KBM-7 (cell line): ENCODE data around the gene EPHA2.
"Not testable (repeated sequence)": the region's sequence is repeated elsewhere in the genome, so short reads cannot be mapped to it uniquely, and the experiment has no call there.

Experiments
- DNase-seq: peaks from one replicate; pipeline ENCODE4 v3.0.0-alpha.2; 2015
- in situ Hi-C: fragments of 300-500 bp; cut with MboI; formaldehyde crosslinking; loops from 2 replicates; pipeline ENCODE4 v1.14.3; 2020; ENCODE audit warnings: low sequenced_read_pairs, low pct_unique_long_range_greater_than_20kb, mixed read lengths

Gene EPHA2

DNA sequence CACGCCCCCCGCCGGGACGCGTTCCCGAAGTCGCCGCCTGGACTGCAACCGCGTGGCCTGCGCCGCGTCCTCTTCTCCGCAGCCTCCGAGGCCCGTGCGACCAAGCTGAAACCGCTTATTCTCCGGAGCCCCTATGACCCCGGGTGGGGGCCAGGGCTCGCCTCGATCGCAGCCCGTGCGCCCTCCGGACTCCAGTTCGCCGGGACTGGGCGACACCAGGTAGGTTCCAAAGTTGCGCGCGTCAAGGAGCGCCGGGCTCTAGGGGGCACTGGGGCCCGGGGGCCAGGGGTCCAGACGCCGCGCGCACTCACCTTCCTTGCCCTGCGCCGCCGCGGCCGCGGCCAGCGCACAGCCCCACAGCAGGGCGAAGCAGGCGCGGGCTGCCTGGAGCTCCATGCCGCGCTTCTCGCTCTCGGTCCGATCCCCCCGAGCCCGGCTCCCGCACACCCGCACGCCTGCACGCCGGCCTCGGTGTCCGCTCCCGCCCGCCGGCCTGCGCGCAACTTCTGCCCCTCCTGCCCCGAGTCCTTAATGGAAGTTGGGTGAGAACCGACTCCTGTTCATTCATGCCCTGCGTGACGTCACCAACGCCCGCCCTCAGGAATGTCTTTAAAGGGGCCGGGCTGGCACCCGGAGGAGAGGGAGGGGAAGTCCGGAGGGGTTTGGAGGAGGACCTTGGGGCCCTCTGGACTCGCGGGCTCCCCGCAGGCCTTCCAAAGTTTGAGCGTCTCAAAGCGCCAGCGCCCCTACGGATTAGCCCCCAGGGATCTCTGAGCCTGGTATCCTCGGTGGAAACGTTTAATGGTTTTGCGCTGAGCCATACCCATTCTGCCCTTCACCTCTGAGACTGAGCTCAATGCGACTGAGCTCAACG lies at the start of gene EPHA2:
EPHA2 (minus strand) TSS at position 533 of the 874 bp plus-strand sequence; CDS start at position 396, 137 bp downstream.
- in situ Hi-C loops = no loop called here
- peak; percentile 59 for DNase-seq

DNA sequence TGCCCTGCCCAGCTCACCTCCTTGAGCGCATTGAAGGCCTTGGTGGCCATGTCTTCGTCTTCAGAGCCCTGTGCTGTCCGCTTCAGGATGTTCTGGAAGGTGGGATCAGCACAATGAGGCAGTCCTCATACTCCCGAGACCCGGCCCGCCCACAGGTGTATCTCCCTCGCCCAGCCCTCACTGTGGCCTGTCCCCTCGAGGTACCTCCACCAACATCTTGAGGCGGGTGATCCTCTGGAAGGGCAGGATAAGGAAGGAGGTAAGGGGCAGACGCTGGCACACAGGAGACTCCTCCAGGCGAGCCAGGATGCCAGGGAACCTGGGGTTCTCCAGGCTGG lies 49.4 kb upstream of the EPHA2 start:
- in situ Hi-C loops = no loop called here
- no peak for DNase-seq

DNA sequence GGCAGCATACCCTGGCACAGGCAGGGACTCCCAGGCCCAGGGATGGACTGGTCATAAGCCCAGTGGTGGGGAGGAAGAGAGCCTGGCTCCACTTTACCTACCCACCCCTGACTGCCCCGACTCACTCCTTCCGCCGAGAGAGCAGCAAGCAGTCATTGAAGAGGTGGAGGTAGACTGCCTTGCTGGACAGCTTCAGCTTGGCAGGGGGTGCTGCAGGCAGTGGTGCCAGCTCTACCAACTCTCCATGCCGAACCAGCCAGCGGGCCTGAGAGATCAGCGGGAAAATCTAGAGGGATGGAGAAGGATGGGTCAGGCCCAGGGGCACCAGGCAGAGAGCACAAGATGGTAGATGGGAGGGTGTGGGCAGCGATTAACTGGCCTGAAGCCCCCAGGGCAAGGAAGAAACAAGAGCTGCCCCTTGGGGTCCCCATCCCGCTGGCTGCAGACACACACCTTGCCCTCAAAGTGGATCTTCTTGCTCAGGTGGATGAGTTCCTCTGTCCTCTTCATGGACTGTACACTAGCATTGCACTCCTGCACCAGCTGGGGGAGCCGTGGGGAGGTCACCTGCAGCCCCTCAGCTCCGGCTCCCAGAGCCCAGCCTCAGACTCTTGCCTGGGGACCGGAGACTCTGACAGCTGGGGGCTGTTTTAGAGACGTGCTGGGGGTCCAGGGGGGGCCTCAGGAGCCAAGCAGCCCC lies 48.9 kb upstream of the EPHA2 start:
- in situ Hi-C loops = no loop called here
- peak; percentile 38 for DNase-seq

DNA sequence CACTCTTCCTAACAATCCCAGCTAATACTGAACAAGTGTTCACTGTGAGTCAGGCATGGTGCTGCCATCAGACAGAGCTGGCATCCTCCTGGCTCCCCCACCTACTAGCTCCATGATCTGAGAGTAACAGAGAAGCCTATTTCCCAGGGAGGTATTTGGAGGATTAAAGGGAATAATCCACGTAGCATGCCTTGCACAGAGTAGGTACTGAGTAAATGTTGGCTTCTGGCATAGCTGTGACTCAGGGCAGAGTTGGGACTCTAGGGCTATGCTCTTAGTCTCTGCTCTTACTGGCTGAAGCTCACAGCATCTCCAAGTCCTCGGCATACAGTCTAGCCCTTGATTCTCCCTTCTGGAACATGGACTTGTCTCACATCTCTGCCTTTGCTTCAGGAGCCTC lies 48.3 kb upstream of the EPHA2 start:
- DNase-seq = no peak
- in situ Hi-C loops = no loop called here

DNA sequence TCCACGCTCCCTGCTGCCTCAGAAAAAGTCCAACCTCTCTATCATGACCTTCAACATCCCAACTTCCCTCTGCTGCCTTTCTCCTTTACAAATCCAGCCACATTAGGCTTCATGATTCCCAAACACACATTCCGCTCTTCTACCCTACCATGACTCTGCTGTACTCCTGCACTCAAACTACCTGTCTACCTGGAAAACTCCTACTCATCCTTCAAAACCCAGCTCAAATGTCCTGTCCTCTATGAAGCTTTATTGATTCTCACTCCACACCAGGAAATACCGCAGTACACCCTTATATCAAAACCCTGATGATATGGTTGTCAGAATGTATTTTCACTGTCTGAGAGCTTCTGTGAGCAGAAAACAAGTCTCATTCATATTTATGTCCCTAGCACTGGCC lies 47.7 kb upstream of the EPHA2 start:
- in situ Hi-C loops = no loop called here
- no peak for DNase-seq

DNA sequence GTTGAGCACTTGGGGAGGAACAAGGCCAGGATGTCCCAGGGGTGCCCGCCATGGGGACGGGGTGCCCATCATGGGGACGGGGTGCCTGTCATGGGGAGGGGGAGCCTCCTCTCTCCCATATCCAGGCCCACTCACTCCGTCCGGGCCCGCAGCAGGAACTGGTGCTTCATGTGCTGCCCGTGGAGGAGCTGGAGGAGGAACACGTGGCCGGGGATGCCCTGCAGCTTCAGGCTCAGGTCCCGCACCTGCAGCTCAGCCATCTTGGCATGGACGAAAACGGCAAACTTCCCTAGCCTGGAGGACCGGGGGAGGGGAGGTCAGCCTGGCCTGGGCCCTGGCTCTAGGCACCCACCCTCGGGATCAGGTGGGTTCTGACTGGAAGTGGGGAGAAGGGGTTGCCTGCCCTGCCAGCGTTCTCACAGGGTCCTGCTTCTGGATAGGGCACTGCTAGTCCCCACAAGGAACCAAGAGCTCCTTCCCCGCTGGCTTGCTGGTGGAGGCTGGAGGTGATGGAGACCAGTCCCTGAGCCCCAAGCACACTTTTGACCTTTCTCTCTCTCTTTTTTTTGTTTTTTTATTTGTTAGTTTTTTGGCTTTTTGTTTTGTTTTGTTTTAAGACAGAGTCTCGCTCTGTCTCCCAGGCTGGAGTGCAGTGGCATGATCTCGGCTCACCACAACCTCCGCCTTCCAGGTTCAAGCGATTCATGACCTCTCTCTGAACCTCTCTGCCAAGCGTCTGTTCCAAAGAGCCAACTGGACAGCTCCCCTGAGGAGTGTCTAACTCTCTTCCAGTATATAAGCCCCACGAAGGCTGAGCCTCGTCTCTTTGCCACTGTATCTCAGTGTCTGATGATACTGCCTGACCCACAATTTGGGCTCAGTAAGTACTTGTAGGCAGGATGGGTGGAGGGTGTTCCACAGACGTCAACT lies 46.7 kb upstream of the EPHA2 start:
- in situ Hi-C loops = no loop called here
- no peak for DNase-seq

DNA sequence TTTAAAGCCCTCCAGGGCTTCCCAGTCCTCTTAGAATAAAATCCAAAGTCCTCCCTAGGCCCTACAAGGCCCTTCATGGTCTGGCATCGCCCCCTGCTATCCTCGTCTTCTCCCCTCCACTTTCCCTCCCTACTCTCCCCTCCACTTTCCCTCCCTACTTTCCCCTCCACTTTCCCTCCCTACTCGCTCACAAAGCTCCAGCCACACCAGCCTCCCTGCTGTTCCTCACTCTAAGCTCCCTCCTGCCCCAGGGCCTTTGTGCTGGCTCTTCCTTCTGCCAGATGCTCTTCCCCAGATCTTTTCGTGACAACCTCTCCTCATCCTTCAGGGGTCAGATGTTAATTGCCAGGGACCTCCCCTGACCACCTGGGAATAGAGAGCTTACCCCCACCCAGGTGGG lies 43.8 kb upstream of the EPHA2 start:
- in situ Hi-C loops = no loop called here
- DNase-seq = no peak

DNA sequence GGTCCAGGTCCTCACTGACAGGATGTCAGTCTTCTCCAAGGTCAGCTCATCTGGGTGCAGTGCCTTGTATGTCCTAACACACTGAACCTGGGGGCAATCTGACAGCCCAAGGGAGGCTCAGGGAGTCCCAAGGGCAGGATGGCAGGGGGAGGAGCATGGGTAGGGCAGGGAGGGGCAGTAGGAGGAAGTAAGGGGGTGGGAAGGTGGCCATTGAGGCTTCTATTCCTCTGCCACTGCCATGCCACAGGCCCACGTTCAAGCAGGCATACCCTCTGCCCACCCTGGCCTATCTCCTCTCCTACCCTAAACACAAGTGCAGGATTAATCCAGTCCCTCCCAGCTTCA lies 43.3 kb upstream of the EPHA2 start:
- in situ Hi-C loops = no loop called here
- no peak for DNase-seq

DNA sequence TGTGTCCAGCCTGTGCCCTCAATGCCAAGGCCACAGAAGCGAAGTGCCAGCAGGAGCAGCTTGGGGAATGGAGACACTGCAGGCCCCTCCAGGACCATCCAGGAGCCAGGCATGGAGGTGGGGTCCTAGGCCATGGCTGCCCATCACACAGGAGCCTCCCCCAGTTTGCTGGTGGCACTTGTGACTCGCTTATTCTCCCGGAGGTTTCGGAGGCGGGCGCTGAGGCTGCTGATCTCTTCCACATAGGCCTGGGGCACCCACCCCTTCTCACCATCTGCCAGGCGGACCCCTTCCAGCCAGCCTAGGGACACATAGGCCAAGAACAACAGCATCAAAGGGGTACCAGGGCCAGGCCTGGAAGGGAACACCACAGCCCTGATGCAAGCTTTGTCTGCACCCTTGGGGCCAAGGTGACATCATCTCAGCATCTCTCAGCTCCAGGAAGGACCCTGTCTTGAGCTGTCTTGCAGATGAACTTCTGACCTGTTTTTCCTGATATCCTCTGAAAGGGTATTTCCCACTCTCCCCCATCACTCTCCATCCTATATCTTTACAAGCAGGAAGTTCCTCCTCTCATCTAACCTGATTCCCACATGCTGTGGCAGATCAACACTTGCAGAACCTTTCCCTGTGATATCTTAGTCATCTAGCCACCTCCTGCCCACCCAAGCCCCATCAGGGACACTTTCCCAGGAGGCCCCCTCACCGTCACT lies 42.7 kb upstream of the EPHA2 start:
- DNase-seq = no peak
- in situ Hi-C loops = no loop called here

DNA sequence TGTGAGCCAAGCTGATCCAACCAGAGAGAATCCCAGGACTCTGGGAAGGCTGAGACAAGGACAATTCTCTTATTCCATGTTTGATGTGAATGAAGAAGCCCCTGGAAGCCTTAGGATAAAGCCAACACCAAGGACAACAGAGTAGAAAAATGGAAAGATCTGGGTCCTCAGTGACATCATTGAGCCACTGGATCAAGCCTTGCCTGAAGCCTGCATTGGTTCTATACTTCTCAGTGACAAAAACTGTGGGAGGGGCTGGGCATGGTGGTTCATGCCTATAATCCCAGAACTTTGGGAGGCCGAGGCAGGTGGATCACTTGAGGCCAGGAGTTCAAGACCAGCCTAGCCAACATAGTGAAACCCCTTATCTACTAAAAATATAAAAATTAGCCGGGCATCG lies 41.0 kb upstream of the EPHA2 start:
- no peak for DNase-seq
- in situ Hi-C loops = no loop called here

DNA sequence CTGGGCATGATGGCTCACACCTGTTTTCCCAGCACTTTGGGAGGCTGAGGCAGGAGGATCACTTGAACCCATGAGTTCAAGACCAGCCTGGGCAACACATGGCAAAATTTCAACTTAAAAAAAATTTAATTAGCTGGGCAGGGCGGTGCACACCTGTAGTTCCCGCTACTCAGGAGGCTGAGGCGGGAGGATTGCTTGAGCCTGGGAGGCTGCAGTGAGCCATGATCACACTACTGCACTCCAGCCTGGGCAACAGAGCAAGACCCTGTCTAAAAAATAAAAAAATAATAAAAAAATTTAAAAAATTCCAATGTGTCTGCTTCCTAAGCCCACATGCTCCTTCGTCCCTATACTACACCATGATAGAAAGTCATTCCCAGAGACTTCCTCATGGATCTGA lies 40.3 kb upstream of the EPHA2 start:
- in situ Hi-C loops, DNase-seq: not testable (repeated sequence)

DNA sequence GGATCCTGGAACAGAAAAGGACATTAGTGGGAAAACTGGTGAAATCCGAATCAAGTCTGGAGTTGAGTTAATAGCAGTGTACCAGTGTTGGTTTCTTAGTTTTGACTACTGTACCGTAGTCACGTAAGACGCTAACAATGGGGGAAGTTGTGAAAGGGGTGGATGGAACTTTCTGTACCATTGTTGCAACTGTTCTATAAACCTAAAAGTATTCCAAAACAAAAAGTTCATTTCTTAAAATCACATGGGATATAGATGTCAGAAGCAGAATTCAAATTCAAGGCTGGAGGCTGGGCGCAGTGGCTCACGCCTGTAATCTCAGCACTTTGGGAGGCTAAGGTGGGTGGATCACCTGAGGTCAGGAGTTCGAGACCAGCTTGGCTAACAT lies 39.6 kb upstream of the EPHA2 start:
- DNase-seq = no peak
- in situ Hi-C loops = no loop called here

DNA sequence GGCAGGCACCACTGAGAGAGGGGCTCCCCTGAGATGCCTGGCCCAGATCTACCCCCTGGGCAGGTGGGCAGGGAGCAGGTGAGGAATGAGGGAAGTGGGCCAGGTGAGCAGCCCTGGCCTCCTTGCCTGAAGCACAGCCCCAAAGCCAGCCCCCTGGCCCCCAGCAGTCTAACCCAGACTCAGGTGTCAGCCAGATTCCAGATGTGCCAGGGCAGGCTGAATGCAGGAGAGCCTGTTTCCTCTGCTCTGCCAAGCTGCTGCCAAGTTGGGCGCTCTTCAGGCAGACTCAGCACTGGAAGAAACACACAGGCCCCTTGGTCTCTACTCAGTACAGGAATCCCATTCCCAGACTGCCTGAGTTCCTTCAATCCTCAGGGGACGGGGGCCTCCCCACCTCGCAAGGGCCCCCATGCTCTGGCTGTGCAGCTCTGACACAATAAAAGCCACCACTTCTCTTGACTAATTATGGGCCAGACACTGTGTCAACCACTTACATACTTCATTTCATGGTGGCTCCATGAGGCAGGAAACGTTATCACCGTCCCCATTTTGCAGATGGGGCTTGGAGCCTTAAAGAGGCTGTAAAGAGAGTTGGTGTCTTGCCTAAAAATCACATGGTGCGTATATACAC lies 36.2 kb upstream of the EPHA2 start:
- DNase-seq = no peak
- in situ Hi-C loops = loop anchor here (5.0 kb wide), 1 partner anchor 115 kb away; no protein-coding TSS in a partner anchor

DNA sequence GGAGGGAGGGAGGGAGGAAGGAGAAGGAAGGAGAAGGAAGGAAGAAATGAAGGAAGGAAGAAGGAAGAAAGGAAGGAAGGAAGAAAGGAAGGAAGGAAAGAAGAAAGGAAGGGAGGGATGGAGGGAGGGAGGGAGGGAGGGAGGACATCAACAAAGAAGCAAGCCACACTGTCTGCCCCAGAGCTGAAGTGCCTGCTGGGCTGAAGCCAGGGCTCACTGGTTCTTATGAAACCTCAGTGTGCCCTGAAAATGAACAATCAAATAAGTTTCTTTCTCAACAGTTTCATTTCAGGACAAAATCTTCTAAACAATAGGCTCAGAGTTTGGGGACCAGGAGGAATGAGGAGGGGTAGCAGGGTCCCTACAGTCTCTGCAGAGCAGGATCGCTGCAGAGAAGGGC lies 35.4 kb upstream of the EPHA2 start:
- in situ Hi-C loops = loop anchor here (5.0 kb wide), 1 partner anchor 114 kb away; no protein-coding TSS in a partner anchor
- no peak for DNase-seq

DNA sequence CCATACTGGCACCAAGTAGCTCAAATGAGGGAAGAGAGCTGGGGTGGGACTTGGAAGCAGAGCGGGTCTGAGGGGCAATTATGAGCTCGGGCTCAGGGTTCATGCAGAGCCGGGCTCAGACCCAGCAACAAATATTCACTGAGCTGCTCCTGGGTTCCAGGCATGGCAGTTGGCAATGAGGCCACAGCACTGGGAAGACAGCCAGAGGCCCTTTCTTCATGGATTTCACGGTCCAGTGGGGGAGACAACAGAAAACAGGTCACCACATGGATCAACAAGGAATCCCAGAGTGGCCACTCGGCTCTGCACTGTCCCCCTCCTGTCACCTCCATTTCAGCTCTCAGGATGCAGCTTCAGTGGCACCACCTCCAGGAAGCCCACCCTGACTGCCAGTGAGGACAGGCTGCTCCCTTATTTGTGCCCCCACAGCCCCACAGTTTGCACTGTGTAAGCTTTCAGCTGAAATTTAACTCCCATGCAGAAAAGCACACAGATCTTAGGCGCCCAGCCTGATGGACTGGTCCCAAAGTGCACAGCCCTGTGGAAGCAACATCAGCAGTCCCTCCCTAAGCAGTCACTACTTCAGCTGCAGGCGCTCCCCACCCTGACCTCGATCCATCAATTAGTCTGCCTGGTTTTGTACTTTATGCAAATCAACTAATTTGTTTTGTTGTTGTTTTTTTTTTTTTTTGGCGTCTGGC lies 34.2 kb upstream of the EPHA2 start:
- in situ Hi-C loops = loop anchor here (5.0 kb wide), 1 partner anchor 113 kb away; no protein-coding TSS in a partner anchor
- DNase-seq = no peak

DNA sequence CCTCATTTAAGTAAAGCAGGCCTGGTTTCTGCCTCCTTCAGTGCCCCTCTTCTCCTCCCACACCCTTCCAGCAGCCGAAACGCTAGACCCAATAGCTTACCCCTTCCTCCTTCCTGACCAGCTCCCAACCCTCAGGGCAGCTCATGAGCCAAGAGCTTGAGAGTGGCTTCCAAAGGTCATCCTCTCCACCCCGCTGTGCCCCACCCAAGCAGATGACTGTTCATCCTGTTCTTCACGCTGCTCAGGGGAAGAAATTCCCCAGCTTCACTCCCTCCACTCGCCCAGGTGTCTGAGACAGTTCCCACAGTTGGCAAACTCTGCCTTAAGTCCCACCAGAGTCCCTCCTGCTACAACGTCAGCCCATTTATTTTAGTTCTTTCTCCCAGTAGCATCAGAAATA lies 33.1 kb upstream of the EPHA2 start:
- DNase-seq = no peak
- in situ Hi-C loops = no loop called here

DNA sequence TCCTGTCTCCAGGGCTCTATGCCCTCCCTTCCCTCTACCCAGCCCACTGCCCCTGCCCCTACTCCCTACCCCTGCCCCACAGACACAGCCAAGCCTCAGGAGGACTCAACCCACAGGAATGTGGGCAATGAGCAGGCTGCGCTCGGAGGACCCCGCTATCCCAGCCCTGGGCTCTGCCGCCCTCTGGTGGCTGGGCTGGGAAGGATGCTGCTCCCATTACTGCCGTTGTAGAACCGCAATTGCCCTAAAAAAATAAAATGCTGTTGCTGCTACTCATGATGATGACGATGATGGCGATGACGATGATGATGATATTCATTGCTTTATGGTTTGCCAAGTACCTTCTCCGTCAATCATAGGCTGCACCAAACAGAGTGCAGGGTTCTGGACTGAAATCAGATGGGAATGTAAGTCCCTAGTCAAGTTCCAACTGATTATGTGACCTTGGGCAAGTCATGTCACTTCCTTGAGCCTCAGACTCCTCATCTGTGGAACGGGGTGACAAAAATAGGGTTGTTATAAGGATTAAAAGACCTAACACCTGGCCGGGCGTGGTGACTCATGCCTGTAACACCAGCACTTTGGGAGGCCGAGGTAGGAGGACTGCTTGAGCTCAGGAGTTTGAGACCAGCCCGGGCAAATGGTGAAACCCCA lies 32.0 kb upstream of the EPHA2 start:
- peak; percentile 71 for DNase-seq
- in situ Hi-C loops = no loop called here
